Measurements from ENCODE around the gene MEGF9.

MEGF9 gene

DNA sequence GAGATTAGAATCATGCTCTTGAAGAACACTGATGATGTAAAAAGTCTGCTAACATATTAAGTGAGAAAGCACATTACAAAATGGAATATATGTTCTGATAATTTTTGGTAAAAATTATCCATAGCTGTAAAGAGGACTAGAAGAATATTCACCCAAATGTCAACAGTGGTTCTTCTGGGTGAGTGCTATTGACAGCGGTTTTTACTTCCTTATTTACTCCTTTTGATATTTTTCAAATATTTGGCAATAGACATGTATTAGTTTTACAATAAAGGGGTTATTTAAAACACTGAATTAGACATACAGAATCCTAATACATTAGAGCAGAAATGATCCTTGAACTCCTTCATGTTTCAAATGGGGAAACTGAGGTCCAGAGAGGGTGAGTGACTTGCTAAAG is 26.9 kb upstream of the MEGF9 start:
- Mint-ChIP-seq H3K4me1 (ENCODE audit: low read depth in 2 of 2) (no peaks in the 10 kb centered on the region), H3K36me3 (ENCODE audit: insufficient read depth) (peaks cover 4% of the 10 kb centered on the region), H3K27ac (no peak overlapping the region), H3K9me3 (no peaks in the 10 kb centered on the region), H3K4me3 (no peak overlapping the region), H3K27me3 (no peaks in the 10 kb centered on the region)
- ATAC-seq (replicated peaks) = no peak
- DNase-seq = no peak

GRCh38 chr9:120740132-120740531 is 25.9 kb upstream of the MEGF9 start:
- Mint-ChIP-seq H3K27ac (no peak overlapping the region), H3K4me3 (no peak overlapping the region), H3K4me1 (ENCODE audit: low read depth in 2 of 2) (no peaks in the 10 kb centered on the region), H3K27me3 (no peaks in the 10 kb centered on the region), H3K9me3 (no peaks in the 10 kb centered on the region), H3K36me3 (ENCODE audit: insufficient read depth) (peaks cover 4% of the 10 kb centered on the region)
- ATAC-seq (replicated peaks) (no peak), DNase-seq (no peak)

- Mint-ChIP-seq H3K4me1 (ENCODE audit: low read depth in 2 of 2) (no peaks in the 10 kb centered on the region), H3K27ac (no peak overlapping the region), H3K9me3 (no peaks in the 10 kb centered on the region), H3K36me3 (ENCODE audit: insufficient read depth) (peaks cover 4% of the 10 kb centered on the region), H3K4me3 (no peak overlapping the region), H3K27me3 (no peaks in the 10 kb centered on the region)
- DNase-seq = no peak
- no peak for ATAC-seq (replicated peaks)
Measured at GRCh38 chr9:120737416-120738165, 23.3 kb upstream of the MEGF9 start.

DNA sequence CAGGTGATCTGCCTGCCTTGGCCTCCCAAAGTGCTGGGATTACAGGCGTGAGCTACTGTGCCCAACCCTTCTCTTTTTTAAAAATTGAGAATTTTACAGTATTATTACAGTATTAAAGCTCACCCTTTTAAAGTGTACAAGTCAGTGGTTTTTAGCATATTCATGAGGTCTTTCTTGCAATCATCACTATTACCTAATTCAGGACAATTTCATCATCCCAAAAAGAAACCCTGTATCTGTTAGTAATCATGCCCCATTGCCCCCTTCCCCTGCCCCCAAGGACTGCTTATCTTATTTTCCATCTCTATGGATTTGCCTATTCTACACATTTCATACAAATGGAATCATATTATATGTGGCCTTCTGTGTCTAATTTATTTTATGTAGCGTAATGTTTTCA is 22.6 kb upstream of the MEGF9 start:
- peaks cover 4% of the 10 kb centered on the region for H3K36me3 Mint-ChIP-seq (ENCODE audit: insufficient read depth)
- H3K4me1 Mint-ChIP-seq (ENCODE audit: low read depth in 2 of 2) = no peaks in the 10 kb centered on the region
- no peaks in the 10 kb centered on the region for H3K9me3 Mint-ChIP-seq
- no peak for ATAC-seq (replicated peaks)
- no peak overlapping the region for H3K4me3 Mint-ChIP-seq
- DNase-seq = no peak
- H3K27ac Mint-ChIP-seq = no peak overlapping the region
- no peaks in the 10 kb centered on the region for H3K27me3 Mint-ChIP-seq

DNA sequence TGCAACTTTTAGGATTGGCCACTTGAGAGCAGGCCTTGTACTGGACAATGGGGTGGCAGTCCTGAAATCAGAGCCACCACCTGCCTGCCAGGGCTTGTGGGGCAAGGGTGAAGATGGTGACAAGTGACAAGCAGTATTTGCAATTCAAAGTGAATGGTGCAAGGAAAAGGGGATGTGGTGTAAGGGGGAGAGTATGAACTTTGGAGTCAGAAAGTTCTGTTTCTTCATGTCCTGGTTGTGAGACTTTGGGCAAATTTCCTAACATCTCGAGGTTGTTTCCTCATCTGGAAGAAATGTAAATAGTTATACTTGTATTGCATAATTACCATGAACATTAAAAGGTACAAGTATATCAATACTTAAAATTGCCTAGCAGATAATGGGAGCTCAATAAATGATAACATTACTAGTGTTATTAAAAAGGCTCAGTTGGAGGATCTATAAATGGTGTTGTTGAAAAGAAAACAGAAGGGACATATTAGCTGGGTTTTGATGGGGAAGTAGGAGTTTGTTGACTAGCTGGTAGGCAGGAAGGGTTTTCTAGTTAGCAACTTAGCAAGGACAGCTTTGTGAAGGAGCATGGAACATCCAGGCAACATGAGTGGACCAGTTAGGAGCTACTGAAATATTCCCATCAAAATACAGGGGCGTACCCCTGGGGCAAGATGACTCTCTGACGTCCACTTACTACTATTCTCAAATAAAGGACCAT is 21.3 kb upstream of the MEGF9 start:
- Mint-ChIP-seq H3K27me3 (no peaks in the 10 kb centered on the region), H3K4me3 (no peak overlapping the region), H3K36me3 (ENCODE audit: insufficient read depth) (peaks cover 4% of the 10 kb centered on the region), H3K27ac (no peak overlapping the region), H3K4me1 (ENCODE audit: low read depth in 2 of 2) (no peaks in the 10 kb centered on the region), H3K9me3 (no peaks in the 10 kb centered on the region)
- DNase-seq (no peak), ATAC-seq (replicated peaks) (no peak)

DNA sequence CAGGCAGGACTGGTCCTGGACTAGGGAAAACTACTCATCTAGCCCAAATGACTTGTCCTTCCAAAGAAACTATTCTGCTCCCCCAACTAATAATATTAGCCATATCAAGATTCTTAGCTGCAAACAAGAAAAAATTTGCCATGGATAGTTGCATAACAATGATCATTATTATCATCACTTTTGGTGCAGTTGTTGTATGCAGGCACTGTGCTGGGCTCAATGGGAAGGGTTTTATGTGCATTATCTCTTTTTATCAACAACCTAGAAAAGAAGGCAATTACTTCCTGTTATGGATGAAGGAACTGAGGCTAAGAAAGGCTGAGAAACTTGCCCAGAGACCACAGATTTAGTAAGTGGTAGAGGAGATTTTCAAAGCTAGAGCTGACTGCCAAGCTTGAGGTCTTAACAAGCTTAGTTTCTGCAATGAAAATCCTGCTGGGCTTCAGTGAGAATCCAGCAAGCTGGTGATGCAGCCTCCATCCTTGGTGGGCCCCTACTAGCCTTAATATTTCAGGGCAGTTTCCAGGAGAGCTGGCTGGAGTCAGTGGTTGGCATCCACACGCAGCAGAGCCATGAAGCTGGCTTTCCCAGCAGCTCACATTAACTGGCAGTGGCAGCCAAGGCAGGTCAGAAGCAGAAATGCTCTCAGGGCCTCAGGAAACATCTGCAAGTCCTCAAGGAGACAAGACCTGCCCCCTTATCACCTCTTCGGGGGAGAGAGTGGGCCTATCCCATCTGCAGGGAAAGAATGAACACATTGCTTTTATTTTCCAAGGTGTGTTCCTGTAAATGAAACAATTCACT is 20.5 kb upstream of the MEGF9 start:
- Mint-ChIP-seq H3K27me3 (no peaks in the 10 kb centered on the region), H3K4me1 (ENCODE audit: low read depth in 2 of 2) (no peaks in the 10 kb centered on the region), H3K27ac (no peak overlapping the region), H3K4me3 (no peak overlapping the region), H3K36me3 (ENCODE audit: insufficient read depth) (peaks cover 4% of the 10 kb centered on the region), H3K9me3 (no peaks in the 10 kb centered on the region)
- ATAC-seq (replicated peaks) (no peak), DNase-seq (no peak)

DNA sequence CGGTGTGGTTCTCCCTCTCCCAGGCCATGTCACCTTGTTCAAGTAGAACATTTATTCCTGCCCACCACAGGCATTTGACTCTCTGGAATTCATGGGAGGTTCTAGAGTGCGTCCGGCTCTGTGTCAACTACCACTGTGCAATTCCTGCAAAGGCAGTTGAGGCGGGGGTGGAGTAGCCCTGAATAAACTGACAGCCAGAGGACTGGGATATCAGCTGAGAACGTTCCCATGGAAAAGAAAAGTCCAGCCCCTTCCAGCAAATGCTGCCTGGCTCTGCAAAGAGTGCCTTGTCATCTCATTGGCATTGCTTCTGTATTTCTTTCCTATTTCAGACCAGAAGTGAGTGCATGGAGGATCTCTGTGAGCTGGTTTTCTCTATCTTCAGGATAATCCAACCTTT is 18.9 kb upstream of the MEGF9 start:
- DNase-seq (no peak), ATAC-seq (replicated peaks) (no peak)
- no peak overlapping the region for H3K27ac Mint-ChIP-seq
- H3K27me3 Mint-ChIP-seq = no peaks in the 10 kb centered on the region
- no peaks in the 10 kb centered on the region for H3K4me1 Mint-ChIP-seq (ENCODE audit: low read depth in 2 of 2)
- H3K36me3 Mint-ChIP-seq (ENCODE audit: insufficient read depth) = no peaks in the 10 kb centered on the region
- no peaks in the 10 kb centered on the region for H3K9me3 Mint-ChIP-seq
- H3K4me3 Mint-ChIP-seq = no peak overlapping the region

GRCh38 chr9:120730654-120731514 is 16.6 kb upstream of the MEGF9 start:
- no peaks in the 10 kb centered on the region for H3K9me3 Mint-ChIP-seq
- H3K27me3 Mint-ChIP-seq = no peaks in the 10 kb centered on the region
- H3K36me3 Mint-ChIP-seq (ENCODE audit: insufficient read depth) = no peaks in the 10 kb centered on the region
- H3K4me1 Mint-ChIP-seq (ENCODE audit: low read depth in 2 of 2) = no peaks in the 10 kb centered on the region
- H3K4me3 Mint-ChIP-seq = no peak overlapping the region
- no peak overlapping the region for H3K27ac Mint-ChIP-seq
- ATAC-seq (replicated peaks) = no peak
- DNase-seq = no peak

- H3K27me3 Mint-ChIP-seq = no peaks in the 10 kb centered on the region
- no peak overlapping the region for H3K27ac Mint-ChIP-seq
- ATAC-seq (replicated peaks) = no peak
- no peaks in the 10 kb centered on the region for H3K4me1 Mint-ChIP-seq (ENCODE audit: low read depth in 2 of 2)
- no peaks in the 10 kb centered on the region for H3K36me3 Mint-ChIP-seq (ENCODE audit: insufficient read depth)
- no peaks in the 10 kb centered on the region for H3K9me3 Mint-ChIP-seq
- no peak for DNase-seq
- H3K4me3 Mint-ChIP-seq = no peak overlapping the region
Measured at GRCh38 chr9:120729791-120730241, 15.5 kb upstream of the MEGF9 start.

DNA sequence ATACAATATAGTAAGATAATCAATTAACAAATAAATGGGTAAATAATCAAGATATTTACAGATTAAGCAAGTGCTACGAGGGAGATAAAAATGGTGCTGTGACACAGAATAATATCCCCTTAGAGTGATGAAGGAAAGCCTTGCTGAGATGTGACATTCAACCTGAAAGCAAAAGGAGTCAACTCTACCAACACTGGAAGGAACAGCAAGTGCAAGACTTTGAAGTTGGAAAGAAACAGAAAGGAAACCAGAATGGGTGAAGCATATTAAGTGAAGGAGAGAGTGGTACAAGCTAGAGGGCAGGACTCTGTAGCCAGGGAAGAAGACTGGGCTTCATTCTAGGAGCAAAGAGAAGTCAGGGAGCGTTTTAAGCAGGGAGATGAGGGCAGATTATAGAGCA is 12.2 kb upstream of the MEGF9 start:
- H3K4me1 Mint-ChIP-seq (ENCODE audit: low read depth in 2 of 2) = no peaks in the 10 kb centered on the region
- no peak for ATAC-seq (replicated peaks)
- H3K27me3 Mint-ChIP-seq = no peaks in the 10 kb centered on the region
- H3K36me3 Mint-ChIP-seq (ENCODE audit: insufficient read depth) = no peaks in the 10 kb centered on the region
- no peaks in the 10 kb centered on the region for H3K9me3 Mint-ChIP-seq
- H3K4me3 Mint-ChIP-seq = no peak overlapping the region
- no peak overlapping the region for H3K27ac Mint-ChIP-seq
- DNase-seq = no peak

GRCh38 chr9:120725907-120726306 is 11.6 kb upstream of the MEGF9 start:
- H3K4me1 Mint-ChIP-seq (ENCODE audit: low read depth in 2 of 2) = no peaks in the 10 kb centered on the region
- H3K9me3 Mint-ChIP-seq = no peaks in the 10 kb centered on the region
- no peak overlapping the region for H3K27ac Mint-ChIP-seq
- H3K4me3 Mint-ChIP-seq = no peak overlapping the region
- H3K27me3 Mint-ChIP-seq = no peaks in the 10 kb centered on the region
- H3K36me3 Mint-ChIP-seq (ENCODE audit: insufficient read depth) = no peaks in the 10 kb centered on the region
- no peak for ATAC-seq (replicated peaks)
- no peak for DNase-seq

- Mint-ChIP-seq H3K27me3 (no peaks in the 10 kb centered on the region), H3K4me3 (no peak overlapping the region), H3K4me1 (ENCODE audit: low read depth in 2 of 2) (no peaks in the 10 kb centered on the region), H3K36me3 (ENCODE audit: insufficient read depth) (no peaks in the 10 kb centered on the region), H3K27ac (no peak overlapping the region), H3K9me3 (no peaks in the 10 kb centered on the region)
- ATAC-seq (replicated peaks) (no peak), DNase-seq (no peak)
Measured at GRCh38 chr9:120724757-120725400, 10.6 kb upstream of the MEGF9 start.

DNA sequence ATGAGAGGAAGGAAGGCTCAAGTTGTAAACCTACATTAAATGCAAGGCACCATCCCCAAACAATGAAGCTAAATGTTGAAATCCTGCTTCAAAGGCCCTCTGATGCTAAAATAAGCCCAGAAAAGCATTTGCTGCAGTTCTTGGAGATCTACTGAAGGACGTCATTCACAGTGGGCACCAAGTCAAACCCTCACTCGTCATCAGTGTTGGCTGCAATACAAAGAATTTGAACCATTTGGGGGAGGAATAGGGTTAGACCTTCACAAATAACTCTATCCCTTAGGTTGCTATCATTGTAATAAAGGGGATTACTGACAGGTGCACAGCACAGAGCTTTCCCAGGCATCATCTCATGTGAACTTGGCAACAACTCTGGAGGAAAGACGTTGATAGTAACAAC is 9.3 kb upstream of the MEGF9 start:
- H3K4me3 Mint-ChIP-seq = no peak overlapping the region
- no peaks in the 10 kb centered on the region for H3K9me3 Mint-ChIP-seq
- no peaks in the 10 kb centered on the region for H3K36me3 Mint-ChIP-seq (ENCODE audit: insufficient read depth)
- no peak for ATAC-seq (replicated peaks)
- no peak for DNase-seq
- H3K27ac Mint-ChIP-seq = no peak overlapping the region
- H3K27me3 Mint-ChIP-seq = no peaks in the 10 kb centered on the region
- H3K4me1 Mint-ChIP-seq (ENCODE audit: low read depth in 2 of 2) = no peaks in the 10 kb centered on the region
